GM23338 (cell line): ENCODE data around the gene PTPRA. TPM values are rescaled to one million over a fixed set of nuclear protein-coding genes. Genes with fewer than 3 reads are reported as not detected.

Experiments used
- ATAC-seq: fragments of 200-7000 bp; cut with Tn5 transposase; 3 replicates; pipeline ENCODE4 v1.9.1; 2020
- DNase-seq: peaks from one replicate; pipeline ENCODE4 v3.0.0-alpha.2; 2015; ENCODE audit warnings: low spot score
- H2AFZ ChIP-seq: fragments of 200-600 bp; sonication (generic); 2 replicates; pipeline ENCODE4 v1.8.0; 2016; ENCODE audit warnings: antibody characterized with exemption, mild to moderate bottlenecking, moderate library complexity
- H3F3A ChIP-seq: fragments of 200-600 bp; sonication (generic); replicated peaks from 2 replicates; pipeline ENCODE4 v1.8.0; 2017; ENCODE audit warnings: antibody characterized with exemption, mixed run types, low read depth
- H3K27ac ChIP-seq: fragments of 200-600 bp; sonication (generic); 2 replicates; pipeline ENCODE4 v1.6.1; 2016; ENCODE audit warnings: low read depth
- H3K27me3 ChIP-seq: fragments of 200-600 bp; sonication (generic); 2 replicates; pipeline ENCODE4 v1.8.0; 2016; ENCODE audit warnings: mild to moderate bottlenecking, mixed run types, moderate library complexity; ENCODE audit not compliant: insufficient read depth
- H3K36me3 ChIP-seq: fragments of 200-600 bp; sonication (generic); 2 replicates; pipeline ENCODE4 v1.8.0; 2016; ENCODE audit warnings: mild to moderate bottlenecking; ENCODE audit not compliant: insufficient read depth
- H3K4me1 ChIP-seq: fragments of 200-600 bp; sonication (generic); 2 replicates; pipeline ENCODE4 v1.8.0; 2016; ENCODE audit warnings: mild to moderate bottlenecking, moderate library complexity; ENCODE audit not compliant: insufficient read depth
- H3K4me2 ChIP-seq: fragments of 200-600 bp; sonication (generic); 2 replicates; pipeline ENCODE4 v1.7.1; 2017; ENCODE audit warnings: mixed run types
- H3K4me3 ChIP-seq: fragments of 200-600 bp; sonication (generic); 2 replicates; pipeline ENCODE4 v1.6.1; 2016; ENCODE audit warnings: mixed run types
- H3K79me2 ChIP-seq: fragments of 200-600 bp; sonication (generic); replicated peaks from 2 replicates; pipeline ENCODE4 v1.8.0; 2017; ENCODE audit warnings: mild to moderate bottlenecking; ENCODE audit not compliant: insufficient read depth
- H3K9me2 ChIP-seq: fragments of 200-600 bp; sonication (generic); 2 replicates; pipeline ENCODE4 v1.8.0; 2017; ENCODE audit not compliant: insufficient read depth
- H4K20me1 ChIP-seq: fragments of 200-600 bp; sonication (generic); replicated peaks from 2 replicates; pipeline ENCODE4 v1.8.0; 2017; ENCODE audit warnings: mild to moderate bottlenecking; ENCODE audit not compliant: insufficient read depth
- H3K27ac Mint-ChIP-seq: 2 replicates; pipeline ENCODE4 v1.8.0; 2020; ENCODE audit warnings: inconsistent platforms, mild to moderate bottlenecking, moderate library complexity, mixed read lengths
- H3K27me3 Mint-ChIP-seq: 3 replicates; pipeline ENCODE4 v1.8.0; 2022; ENCODE audit warnings: low read depth, mild to moderate bottlenecking, moderate library complexity, mixed read lengths, inconsistent platforms; ENCODE audit not compliant: insufficient read depth, poor library complexity
- H3K36me3 Mint-ChIP-seq: 3 replicates; pipeline ENCODE4 v1.8.0; 2021; ENCODE audit warnings: low read depth, mild to moderate bottlenecking, inconsistent platforms, moderate library complexity, mixed read lengths
- H3K4me1 Mint-ChIP-seq: 3 replicates; pipeline ENCODE4 v1.8.0; 2020; ENCODE audit warnings: mild to moderate bottlenecking, inconsistent platforms, mixed read lengths
- H3K4me3 Mint-ChIP-seq: 3 replicates; pipeline ENCODE4 v1.8.0; 2021; ENCODE audit warnings: moderate library complexity, mild to moderate bottlenecking, inconsistent platforms, mixed read lengths
- H3K9me3 Mint-ChIP-seq: 3 replicates; pipeline ENCODE4 v1.8.0; 2020; ENCODE audit warnings: moderate library complexity, mild to moderate bottlenecking, inconsistent platforms, mixed read lengths
- CREB1 ChIP-seq: fragments of 250-450 bp; sonication (Bioruptor Pico); IDR thresholded peaks from 2 replicates; pipeline ENCODE4 v1.5.0; 2020; ENCODE audit warnings: low read depth, mild to moderate bottlenecking, moderate library complexity
- EZH2 ChIP-seq: fragments of 200-600 bp; sonication (generic); IDR thresholded peaks from one replicate; pipeline ENCODE4 v1.8.0; 2017; ENCODE audit warnings: antibody characterized with exemption, mild to moderate bottlenecking, low read depth; ENCODE audit not compliant: unreplicated experiment
- EZH2phosphoT487 ChIP-seq: fragments of 200-600 bp; sonication (generic); IDR thresholded peaks from one replicate; pipeline ENCODE4 v1.8.1; 2018; ENCODE audit warnings: antibody characterized with exemption; ENCODE audit not compliant: unreplicated experiment
- JUNB ChIP-seq: IDR thresholded peaks from one replicate; pipeline ENCODE4 v1.6.1; 2016; ENCODE audit warnings: antibody characterized with exemption; ENCODE audit not compliant: unreplicated experiment
- NANOG ChIP-seq: IDR thresholded peaks from 2 replicates; pipeline ENCODE4 v1.6.1; 2016; ENCODE audit warnings: antibody characterized with exemption, borderline replicate concordance
- POLR2AphosphoS5 ChIP-seq: IDR thresholded peaks from 2 replicates; pipeline ENCODE4 v1.6.1; 2016; ENCODE audit warnings: antibody characterized with exemption, low read depth
- STAT1 ChIP-seq: IDR thresholded peaks from one replicate; pipeline ENCODE4 v1.6.1; 2016; ENCODE audit warnings: antibody characterized with exemption; ENCODE audit not compliant: unreplicated experiment
- ZNF114 ChIP-seq: fragments of 250-450 bp; sonication (Bioruptor Pico); IDR thresholded peaks from 2 replicates; pipeline ENCODE4 v1.5.0; 2020; ENCODE audit warnings: mild to moderate bottlenecking, moderate library complexity
- ZNF331 ChIP-seq: fragments of 250-450 bp; sonication (Bioruptor Pico); IDR thresholded peaks from 2 replicates; pipeline ENCODE4 v1.5.0; 2020; ENCODE audit warnings: low read depth, mild to moderate bottlenecking, moderate library complexity
- polyA plus RNA-seq: library from polyadenylated mRNA; unstranded; fragments of >200 nt; fragmentation: Nextera tagmentation; extraction: Ambion mirVana; gene quantifications from 2 replicates; pipeline ENCODE4 v1.2.1, GENCODE V29; 2016
- total RNA-seq: library from RNA; depleted of rRNA; stranded (reverse); fragments of >200 nt; shearing (Covaris generic); gene quantifications from 2 replicates; pipeline ENCODE4 v1.2.3, GENCODE V29; 2014
- TF ChIP-seq, protein P1 (sequence below): fragments of 250-450 bp; sonication (Bioruptor Pico); IDR thresholded peaks from 2 replicates; pipeline ENCODE4 v1.5.0; 2020; ENCODE audit warnings: mild to moderate bottlenecking, moderate library complexity
- TF ChIP-seq, protein P2 (sequence below), 2 experiments: fragments of 200-600 bp in 1 of 2; sonication (generic) in 1 of 2; conservative IDR thresholded peaks; 2 replicates each; pipeline versions ENCODE4 v1.5.1 to v1.6.1; 2016 to 2017; ENCODE audit warnings: antibody characterized with exemption in 2 of 2, low read depth in 2 of 2, mild to moderate bottlenecking in 2 of 2, moderate library complexity in 1 of 2
- TF ChIP-seq, protein P3 (sequence below): IDR thresholded peaks from 2 replicates; pipeline ENCODE4 v1.6.1; 2016; ENCODE audit warnings: antibody characterized with exemption
- TF ChIP-seq, protein P4 (sequence below): IDR thresholded peaks from one replicate; pipeline ENCODE4 v1.6.1; 2018; ENCODE audit warnings: antibody characterized with exemption; ENCODE audit not compliant: unreplicated experiment

PTPRA gene
- total and polyA plus RNA-seq, 2 experiments from 2014 or later: 37.8 to 39.3 TPM

DNA sequence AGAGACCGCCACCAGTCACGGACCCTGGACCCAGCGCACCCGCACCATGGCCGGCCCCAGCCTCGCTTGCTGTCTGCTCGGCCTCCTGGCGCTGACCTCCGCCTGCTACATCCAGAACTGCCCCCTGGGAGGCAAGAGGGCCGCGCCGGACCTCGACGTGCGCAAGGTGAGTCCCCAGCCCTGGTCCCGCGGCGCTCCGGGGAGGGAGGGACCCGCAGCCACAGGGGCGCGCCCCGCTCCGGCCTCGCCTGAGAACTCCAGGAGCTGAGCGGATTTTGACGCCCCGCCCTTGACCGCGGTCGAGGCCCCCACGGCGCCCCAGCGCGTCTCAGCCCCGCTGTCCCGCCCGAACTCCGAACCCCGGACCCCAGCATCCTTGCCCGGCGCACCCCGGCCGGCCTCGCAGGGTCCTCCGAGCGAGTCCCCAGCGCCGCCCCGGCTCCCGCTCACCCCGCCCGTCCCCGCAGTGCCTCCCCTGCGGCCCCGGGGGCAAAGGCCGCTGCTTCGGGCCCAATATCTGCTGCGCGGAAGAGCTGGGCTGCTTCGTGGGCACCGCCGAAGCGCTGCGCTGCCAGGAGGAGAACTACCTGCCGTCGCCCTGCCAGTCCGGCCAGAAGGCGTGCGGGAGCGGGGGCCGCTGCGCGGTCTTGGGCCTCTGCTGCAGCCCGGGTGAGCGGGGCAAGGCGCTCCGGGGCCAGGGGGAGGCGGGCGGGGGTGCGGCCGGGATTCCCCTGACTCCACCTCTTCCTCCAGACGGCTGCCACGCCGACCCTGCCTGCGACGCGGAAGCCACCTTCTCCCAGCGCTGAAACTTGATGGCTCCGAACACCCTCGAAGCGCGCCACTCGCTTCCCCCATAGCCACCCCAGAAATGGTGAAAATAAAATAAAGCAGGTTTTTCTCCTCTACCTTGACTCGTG is 198.6 kb downstream of the PTPRA start, which contains the start of gene OXT:
OXT (plus strand) TSS at position 11 of the 920 bp plus-strand sequence; CDS start at position 47, 36 bp downstream.
- Histone ChIP-seq H3K36me3 (no peaks in the 10 kb centered on the region), H3K4me1 (peaks cover 7% of the 10 kb centered on the region; the same call in 1 of the 2 replicates), H3K4me2 (peak within 1 kb of the TSS; percentile 79), H3K27ac (no peak within 1 kb of the TSS), H2AFZ (peak within 1 kb of the TSS; percentile 97), H3K4me3 (peak within 1 kb of the TSS; percentile 64), H3F3A (0 out of 2 replicates have a peak, but pooled peaks cover 3% of the 10 kb centered on the region), H3K9me2 (0 out of 2 replicates have a peak, but pooled peaks cover 3% of the 10 kb centered on the region), H4K20me1 (no peaks in the 10 kb centered on the region), H3K27me3 (peaks cover 42% of the 10 kb centered on the region), H3K79me2 (no peaks in the 10 kb centered on the region)
- no peaks in the 10 kb centered on the region for H3K9me3 Mint-ChIP-seq
- H3K27me3 Mint-ChIP-seq: peaks cover 36% of the 10 kb centered on the region
- H3K27ac Mint-ChIP-seq: no peak within 1 kb of the TSS
- peak; percentile 81 for DNase-seq
- H3K4me3 Mint-ChIP-seq: peak within 1 kb of the TSS; percentile 70
- H3K36me3 Mint-ChIP-seq: no peaks in the 10 kb centered on the region
- TF ChIP-seq EZH2phosphoT487: no peak
- peak; percentile 42 for TF ChIP-seq POLR2AphosphoS5
- TF ChIP-seq, protein P1, sequence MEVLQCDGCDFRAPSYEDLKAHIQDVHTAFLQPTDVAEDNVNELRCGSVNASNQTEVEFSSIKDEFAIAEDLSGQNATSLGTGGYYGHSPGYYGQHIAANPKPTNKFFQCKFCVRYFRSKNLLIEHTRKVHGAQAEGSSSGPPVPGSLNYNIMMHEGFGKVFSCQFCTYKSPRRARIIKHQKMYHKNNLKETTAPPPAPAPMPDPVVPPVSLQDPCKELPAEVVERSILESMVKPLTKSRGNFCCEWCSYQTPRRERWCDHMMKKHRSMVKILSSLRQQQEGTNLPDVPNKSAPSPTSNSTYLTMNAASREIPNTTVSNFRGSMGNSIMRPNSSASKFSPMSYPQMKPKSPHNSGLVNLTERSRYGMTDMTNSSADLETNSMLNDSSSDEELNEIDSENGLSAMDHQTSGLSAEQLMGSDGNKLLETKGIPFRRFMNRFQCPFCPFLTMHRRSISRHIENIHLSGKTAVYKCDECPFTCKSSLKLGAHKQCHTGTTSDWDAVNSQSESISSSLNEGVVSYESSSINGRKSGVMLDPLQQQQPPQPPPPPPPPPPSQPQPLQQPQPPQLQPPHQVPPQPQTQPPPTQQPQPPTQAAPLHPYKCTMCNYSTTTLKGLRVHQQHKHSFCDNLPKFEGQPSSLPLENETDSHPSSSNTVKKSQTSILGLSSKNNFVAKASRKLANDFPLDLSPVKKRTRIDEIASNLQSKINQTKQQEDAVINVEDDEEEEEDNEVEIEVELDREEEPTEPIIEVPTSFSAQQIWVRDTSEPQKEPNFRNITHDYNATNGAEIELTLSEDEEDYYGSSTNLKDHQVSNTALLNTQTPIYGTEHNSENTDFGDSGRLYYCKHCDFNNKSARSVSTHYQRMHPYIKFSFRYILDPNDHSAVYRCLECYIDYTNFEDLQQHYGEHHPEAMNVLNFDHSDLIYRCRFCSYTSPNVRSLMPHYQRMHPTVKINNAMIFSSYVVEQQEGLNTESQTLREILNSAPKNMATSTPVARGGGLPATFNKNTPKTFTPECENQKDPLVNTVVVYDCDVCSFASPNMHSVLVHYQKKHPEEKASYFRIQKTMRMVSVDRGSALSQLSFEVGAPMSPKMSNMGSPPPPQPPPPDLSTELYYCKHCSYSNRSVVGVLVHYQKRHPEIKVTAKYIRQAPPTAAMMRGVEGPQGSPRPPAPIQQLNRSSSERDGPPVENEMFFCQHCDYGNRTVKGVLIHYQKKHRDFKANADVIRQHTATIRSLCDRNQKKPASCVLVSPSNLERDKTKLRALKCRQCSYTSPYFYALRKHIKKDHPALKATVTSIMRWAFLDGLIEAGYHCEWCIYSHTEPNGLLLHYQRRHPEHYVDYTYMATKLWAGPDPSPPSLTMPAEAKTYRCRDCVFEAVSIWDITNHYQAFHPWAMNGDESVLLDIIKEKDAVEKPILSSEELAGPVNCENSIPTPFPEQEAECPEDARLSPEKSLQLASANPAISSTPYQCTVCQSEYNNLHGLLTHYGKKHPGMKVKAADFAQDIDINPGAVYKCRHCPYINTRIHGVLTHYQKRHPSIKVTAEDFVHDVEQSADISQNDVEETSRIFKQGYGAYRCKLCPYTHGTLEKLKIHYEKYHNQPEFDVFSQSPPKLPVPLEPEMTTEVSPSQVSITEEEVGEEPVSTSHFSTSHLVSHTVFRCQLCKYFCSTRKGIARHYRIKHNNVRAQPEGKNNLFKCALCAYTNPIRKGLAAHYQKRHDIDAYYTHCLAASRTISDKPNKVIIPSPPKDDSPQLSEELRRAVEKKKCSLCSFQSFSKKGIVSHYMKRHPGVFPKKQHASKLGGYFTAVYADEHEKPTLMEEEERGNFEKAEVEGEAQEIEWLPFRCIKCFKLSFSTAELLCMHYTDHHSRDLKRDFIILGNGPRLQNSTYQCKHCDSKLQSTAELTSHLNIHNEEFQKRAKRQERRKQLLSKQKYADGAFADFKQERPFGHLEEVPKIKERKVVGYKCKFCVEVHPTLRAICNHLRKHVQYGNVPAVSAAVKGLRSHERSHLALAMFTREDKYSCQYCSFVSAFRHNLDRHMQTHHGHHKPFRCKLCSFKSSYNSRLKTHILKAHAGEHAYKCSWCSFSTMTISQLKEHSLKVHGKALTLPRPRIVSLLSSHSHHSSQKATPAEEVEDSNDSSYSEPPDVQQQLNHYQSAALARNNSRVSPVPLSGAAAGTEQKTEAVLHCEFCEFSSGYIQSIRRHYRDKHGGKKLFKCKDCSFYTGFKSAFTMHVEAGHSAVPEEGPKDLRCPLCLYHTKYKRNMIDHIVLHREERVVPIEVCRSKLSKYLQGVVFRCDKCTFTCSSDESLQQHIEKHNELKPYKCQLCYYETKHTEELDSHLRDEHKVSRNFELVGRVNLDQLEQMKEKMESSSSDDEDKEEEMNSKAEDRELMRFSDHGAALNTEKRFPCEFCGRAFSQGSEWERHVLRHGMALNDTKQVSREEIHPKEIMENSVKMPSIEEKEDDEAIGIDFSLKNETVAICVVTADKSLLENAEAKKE: no peak
- TF ChIP-seq STAT1: no peak
- TF ChIP-seq, protein P2, sequence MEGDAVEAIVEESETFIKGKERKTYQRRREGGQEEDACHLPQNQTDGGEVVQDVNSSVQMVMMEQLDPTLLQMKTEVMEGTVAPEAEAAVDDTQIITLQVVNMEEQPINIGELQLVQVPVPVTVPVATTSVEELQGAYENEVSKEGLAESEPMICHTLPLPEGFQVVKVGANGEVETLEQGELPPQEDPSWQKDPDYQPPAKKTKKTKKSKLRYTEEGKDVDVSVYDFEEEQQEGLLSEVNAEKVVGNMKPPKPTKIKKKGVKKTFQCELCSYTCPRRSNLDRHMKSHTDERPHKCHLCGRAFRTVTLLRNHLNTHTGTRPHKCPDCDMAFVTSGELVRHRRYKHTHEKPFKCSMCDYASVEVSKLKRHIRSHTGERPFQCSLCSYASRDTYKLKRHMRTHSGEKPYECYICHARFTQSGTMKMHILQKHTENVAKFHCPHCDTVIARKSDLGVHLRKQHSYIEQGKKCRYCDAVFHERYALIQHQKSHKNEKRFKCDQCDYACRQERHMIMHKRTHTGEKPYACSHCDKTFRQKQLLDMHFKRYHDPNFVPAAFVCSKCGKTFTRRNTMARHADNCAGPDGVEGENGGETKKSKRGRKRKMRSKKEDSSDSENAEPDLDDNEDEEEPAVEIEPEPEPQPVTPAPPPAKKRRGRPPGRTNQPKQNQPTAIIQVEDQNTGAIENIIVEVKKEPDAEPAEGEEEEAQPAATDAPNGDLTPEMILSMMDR (conservative IDR thresholded peaks at IDR 0.05; ENCODE audit: low read depth in 2 of 2): no peak
- no peak for TF ChIP-seq ZNF114 (CRISPR knock-in tag)
- TF ChIP-seq, protein P3, sequence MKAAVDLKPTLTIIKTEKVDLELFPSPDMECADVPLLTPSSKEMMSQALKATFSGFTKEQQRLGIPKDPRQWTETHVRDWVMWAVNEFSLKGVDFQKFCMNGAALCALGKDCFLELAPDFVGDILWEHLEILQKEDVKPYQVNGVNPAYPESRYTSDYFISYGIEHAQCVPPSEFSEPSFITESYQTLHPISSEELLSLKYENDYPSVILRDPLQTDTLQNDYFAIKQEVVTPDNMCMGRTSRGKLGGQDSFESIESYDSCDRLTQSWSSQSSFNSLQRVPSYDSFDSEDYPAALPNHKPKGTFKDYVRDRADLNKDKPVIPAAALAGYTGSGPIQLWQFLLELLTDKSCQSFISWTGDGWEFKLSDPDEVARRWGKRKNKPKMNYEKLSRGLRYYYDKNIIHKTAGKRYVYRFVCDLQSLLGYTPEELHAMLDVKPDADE: no peak
- TF ChIP-seq JUNB: no peak
- TF ChIP-seq, protein P4, sequence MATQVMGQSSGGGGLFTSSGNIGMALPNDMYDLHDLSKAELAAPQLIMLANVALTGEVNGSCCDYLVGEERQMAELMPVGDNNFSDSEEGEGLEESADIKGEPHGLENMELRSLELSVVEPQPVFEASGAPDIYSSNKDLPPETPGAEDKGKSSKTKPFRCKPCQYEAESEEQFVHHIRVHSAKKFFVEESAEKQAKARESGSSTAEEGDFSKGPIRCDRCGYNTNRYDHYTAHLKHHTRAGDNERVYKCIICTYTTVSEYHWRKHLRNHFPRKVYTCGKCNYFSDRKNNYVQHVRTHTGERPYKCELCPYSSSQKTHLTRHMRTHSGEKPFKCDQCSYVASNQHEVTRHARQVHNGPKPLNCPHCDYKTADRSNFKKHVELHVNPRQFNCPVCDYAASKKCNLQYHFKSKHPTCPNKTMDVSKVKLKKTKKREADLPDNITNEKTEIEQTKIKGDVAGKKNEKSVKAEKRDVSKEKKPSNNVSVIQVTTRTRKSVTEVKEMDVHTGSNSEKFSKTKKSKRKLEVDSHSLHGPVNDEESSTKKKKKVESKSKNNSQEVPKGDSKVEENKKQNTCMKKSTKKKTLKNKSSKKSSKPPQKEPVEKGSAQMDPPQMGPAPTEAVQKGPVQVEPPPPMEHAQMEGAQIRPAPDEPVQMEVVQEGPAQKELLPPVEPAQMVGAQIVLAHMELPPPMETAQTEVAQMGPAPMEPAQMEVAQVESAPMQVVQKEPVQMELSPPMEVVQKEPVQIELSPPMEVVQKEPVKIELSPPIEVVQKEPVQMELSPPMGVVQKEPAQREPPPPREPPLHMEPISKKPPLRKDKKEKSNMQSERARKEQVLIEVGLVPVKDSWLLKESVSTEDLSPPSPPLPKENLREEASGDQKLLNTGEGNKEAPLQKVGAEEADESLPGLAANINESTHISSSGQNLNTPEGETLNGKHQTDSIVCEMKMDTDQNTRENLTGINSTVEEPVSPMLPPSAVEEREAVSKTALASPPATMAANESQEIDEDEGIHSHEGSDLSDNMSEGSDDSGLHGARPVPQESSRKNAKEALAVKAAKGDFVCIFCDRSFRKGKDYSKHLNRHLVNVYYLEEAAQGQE: no peak
- 0 out of 2 replicates have a peak, but pooled peaks have one; percentile 5 for TF ChIP-seq CREB1
- TF ChIP-seq NANOG: no peak
- TF ChIP-seq ZNF331 (CRISPR knock-in tag): no peak
- TF ChIP-seq EZH2: peak; percentile 38
- ATAC-seq: peak; percentile 78
- peaks cover 23% of the 10 kb centered on the region for H3K4me1 Mint-ChIP-seq
